HCT116 (cell line): ENCODE data around the gene RAB31. TPM values are rescaled to one million over a fixed set of nuclear protein-coding genes. Genes with fewer than 3 reads are reported as not detected.
"Not testable (repeated sequence)": the region's sequence is repeated elsewhere in the genome, so short reads cannot be mapped to it uniquely, and the experiment has no call there.

Experiments used
- ATAC-seq: fragments of 200-7000 bp; cut with Tn5 transposase; 2 replicates; pipeline ENCODE4 v1.9.1; 2020; ENCODE audit warnings: mild to moderate bottlenecking, moderate library complexity
- BruUV-seq: library from RNA; stranded (reverse); fragments of 400-500 nt; replicated peaks from 2 replicates; lab custom pipeline; 2021; lab: Mats Ljungman, UMichigan
- CTCF ChIA-PET: fragments of 300-600 bp; sonication (Branson Sonifier 250); formaldehyde crosslinking; loops from one replicate; lab custom pipeline; 2021; ENCODE audit warnings: antibody characterized with exemption; lab: Charles Lee
- POLR2A ChIA-PET: fragments of 300-600, 350-600 bp; sonication (Branson Sonifier 250); formaldehyde crosslinking; loops from one replicate; lab custom pipeline; 2021; ENCODE audit warnings: antibody characterized with exemption; lab: Charles Lee
- RAD21 ChIA-PET, 2 experiments: fragments of 300-600 bp; sonication (Branson Sonifier 250); formaldehyde crosslinking; loops; one replicate each; lab custom pipeline; 2023; ENCODE audit warnings: low total read pairs in 2 of 2; ENCODE audit not compliant: uncharacterized antibody in 2 of 2, unreplicated experiment in 2 of 2, low non-redundant PET in 1 of 2; lab: Charles Lee
- DNase-seq: peaks from one replicate; pipeline ENCODE4 v3.0.0-alpha.2; 2010; ENCODE audit warnings: low read depth, low spot score
- H2AFZ ChIP-seq: fragments of 200-600 bp; shearing (Covaris generic), sonication (generic); 2 replicates; pipeline ENCODE4 v1.6.1; 2017; ENCODE audit warnings: low read depth, mixed run types, mixed read lengths, antibody characterized with exemption, low read length; ENCODE audit not compliant: poor library complexity, severe bottlenecking
- H3K27ac ChIP-seq: 2 replicates; pipeline ENCODE4 v1.5.1; 2012; ENCODE audit warnings: low read depth, low read length
- H3K27me3 ChIP-seq: fragments of 200-600 bp; sonication (generic); 2 replicates; pipeline ENCODE4 v1.6.1; 2016; ENCODE audit warnings: mixed run types, low read length, mixed read lengths; ENCODE audit not compliant: insufficient read depth
- H3K36me3 ChIP-seq, 2 experiments: fragments of 200-500 bp in 1 of 2; fragments of 200-600 bp in 1 of 2; sonication (Bioruptor generic) in 1 of 2; sonication (generic) in 1 of 2; 2 replicates each; pipeline versions ENCODE4 v1.5.1 to v1.6.1; 2014 to 2016; ENCODE audit warnings: low read length in 2 of 2, inconsistent platforms in 1 of 2, mixed read lengths in 1 of 2, mixed run types in 1 of 2; ENCODE audit not compliant: insufficient read depth in 2 of 2, control insufficient read depth in 1 of 2
- H3K4me1 ChIP-seq, 2 experiments: fragments of 200-600 bp in 1 of 2; sonication (generic) in 1 of 2; 2 replicates each; pipeline versions ENCODE4 v1.5.1 to v1.6.1; 2012 to 2017; ENCODE audit warnings: low read length in 2 of 2, inconsistent platforms in 1 of 2, mild to moderate bottlenecking in 1 of 2, mixed read lengths in 1 of 2, mixed run types in 1 of 2, moderate library complexity in 1 of 2; ENCODE audit not compliant: insufficient read depth in 2 of 2, control insufficient read depth in 1 of 2
- H3K4me2 ChIP-seq: fragments of 200-600 bp; sonication (generic); 2 replicates; pipeline ENCODE4 v1.6.1; 2017; ENCODE audit warnings: mixed run types, low read length, mixed read lengths
- H3K4me3 ChIP-seq, 2 experiments: fragments of 200-600 bp in 1 of 2; sonication (generic) in 1 of 2; replicated peaks in 1 of 2; 2 replicates each; pipeline ENCODE4 v1.5.1; 2011 to 2016; ENCODE audit warnings: low read length in 2 of 2, control low read depth in 1 of 2, low read depth in 1 of 2, mild to moderate bottlenecking in 1 of 2, mixed read lengths in 1 of 2, mixed run types in 1 of 2
- H3K79me2 ChIP-seq: fragments of 200-600 bp; sonication (generic); 2 replicates; pipeline ENCODE4 v1.6.1; 2017; ENCODE audit warnings: mild to moderate bottlenecking, mixed run types, low read length, moderate library complexity, mixed read lengths; ENCODE audit not compliant: insufficient read depth
- H3K9ac ChIP-seq: fragments of 200-600 bp; sonication (generic); 2 replicates; pipeline ENCODE4 v1.6.1; 2016; ENCODE audit warnings: low read length, mixed read lengths
- H3K9me2 ChIP-seq: fragments of 200-600 bp; sonication (generic), shearing (Covaris generic); 2 replicates; pipeline ENCODE4 v1.6.1; 2017; ENCODE audit warnings: mixed run types, mild to moderate bottlenecking, moderate library complexity; ENCODE audit not compliant: insufficient read depth
- H3K9me3 ChIP-seq, 2 experiments: fragments of 200-500 bp in 1 of 2; fragments of 200-600 bp in 1 of 2; sonication (Bioruptor generic) in 1 of 2; sonication (generic) in 1 of 2; 2 replicates each; pipeline ENCODE4 v1.6.1; 2014 to 2017; ENCODE audit warnings: low read length in 2 of 2, mixed read lengths in 2 of 2, inconsistent platforms in 1 of 2, low read depth in 1 of 2, mild to moderate bottlenecking in 1 of 2, mixed run types in 1 of 2, moderate library complexity in 1 of 2; ENCODE audit not compliant: control insufficient read depth in 1 of 2, insufficient read depth in 1 of 2
- H4K20me1 ChIP-seq: fragments of 200-600 bp; sonication (generic), shearing (Covaris generic); 2 replicates; pipeline ENCODE4 v1.6.1; 2017; ENCODE audit warnings: mixed run types, mild to moderate bottlenecking, moderate library complexity; ENCODE audit not compliant: insufficient read depth
- CEBPB ChIP-seq: IDR thresholded peaks from 2 replicates; pipeline ENCODE4 v1.6.1; 2012; ENCODE audit warnings: low read depth
- intact Hi-C: fragments of 100-400 bp; cut with micrococcal nuclease; formaldehyde crosslinking; loops from 2 replicates; pipeline ENCODE4 v1.10.0; 2022
- total RNA-seq: library from RNA; stranded (reverse); gene quantifications from one replicate; pipeline ENCODE4 v1.2.1, GENCODE V29; 2021; ENCODE audit not compliant: unreplicated experiment

RAB31 gene
- total RNA-seq, 1 experiment from 2014 or later, result 46.9 TPM

GRCh38 chr18:9766740-9767139 lies 58.6 kb downstream of the RAB31 start:
- POLR2A ChIA-PET, result no interaction called here
- DNase-seq, result no peak
- Histone ChIP-seq H3K4me2 (no peak overlapping the region), H3K9me2 (no peaks in the 10 kb centered on the region), H3K4me1 (peaks cover 0 to 16% of the 10 kb centered on the region in 2 experiments; a peak in 3 of 4 replicates), H3K9me3 (no peaks in the 10 kb centered on the region), H3K79me2 (peaks cover 9% of the 10 kb centered on the region; the same call in 1 of the 2 replicates), H3K9ac (no peak overlapping the region), H3K36me3 (no peaks in the 10 kb centered on the region), H2AFZ (no peak overlapping the region), H3K4me3 (no peak overlapping the region), H3K27me3 (no peaks in the 10 kb centered on the region), H4K20me1 (no peaks in the 10 kb centered on the region), H3K27ac (no peak overlapping the region)
- no TSS peak for BruUV-seq
- no peak for ATAC-seq
- TF ChIP-seq CEBPB, result no peak
- RAD21 ChIA-PET, result no interaction called here
- CTCF ChIA-PET, result no interaction called here
- intact Hi-C loops, result no loop called here

GRCh38 chr18:9768071-9768691 lies 60.1 kb downstream of the RAB31 start:
- intact Hi-C loops, H3K36me3 ChIP-seq, RAD21 ChIA-PET, ATAC-seq, H3K27ac ChIP-seq, BruUV-seq, H4K20me1 ChIP-seq, H3K79me2 ChIP-seq, H3K27me3 ChIP-seq, H3K9ac ChIP-seq, H3K4me2 ChIP-seq, H2AFZ ChIP-seq, H3K4me3 ChIP-seq, POLR2A ChIA-PET, H3K9me3 ChIP-seq, H3K9me2 ChIP-seq, CTCF ChIA-PET, DNase-seq: not testable (repeated sequence)
- peaks cover 0 to 20% of the 10 kb centered on the region in 2 experiments; a peak in 3 of 4 replicates for H3K4me1 ChIP-seq

- peaks cover 0 to 20% of the 10 kb centered on the region in 2 experiments; a peak in 3 of 4 replicates for H3K4me1 ChIP-seq
- H3K9me3 ChIP-seq, H3K4me3 ChIP-seq, ATAC-seq, H3K9me2 ChIP-seq, H3K4me2 ChIP-seq, RAD21 ChIA-PET, H3K27ac ChIP-seq, H3K9ac ChIP-seq, POLR2A ChIA-PET, H2AFZ ChIP-seq, H4K20me1 ChIP-seq, H3K27me3 ChIP-seq, H3K79me2 ChIP-seq, BruUV-seq, DNase-seq, H3K36me3 ChIP-seq: not testable (repeated sequence)
- CTCF ChIA-PET, result interaction anchor here (1.4 kb wide), 1 partner anchor 8 kb away, joined by 3 read pairs; no protein-coding TSS in a partner anchor
- intact Hi-C loops, result loop anchor here (2.0 to 5.0 kb wide), 3 partner anchors 85 to 193 kb away; no protein-coding TSS in a partner anchor
These were observed 62.0 kb downstream of the RAB31 start for GRCh38 chr18:9770111-9770510.
